HepG2 (cell line): ENCODE measurements around the gene INTS6. TPM values are rescaled to one million over a fixed set of nuclear protein-coding genes. Genes with fewer than 3 reads are reported as not detected.
A peak's percentile ranks its signal among the peaks of the same experiment; 100 is the strongest.

ENCODE experiments used
- ATAC-seq: fragments of 200-7000 bp; cut with Tn5 transposase; 3 replicates; pipeline ENCODE4 v1.9.1; 2020; ENCODE audit warnings: mild to moderate bottlenecking, moderate library complexity
- BruUV-seq: library from RNA; stranded (reverse); fragments of 400-500 nt; replicated peaks from 2 replicates; lab custom pipeline; 2021; lab: Mats Ljungman, UMichigan
- CTCF ChIA-PET: fragments of 300-600 bp; formaldehyde crosslinking; extraction: SDS; loops from one replicate; lab custom pipeline; 2021; ENCODE audit warnings: low total read pairs, inconsistent platforms, low intra/inter-chr PET ratio; lab: Yijun Ruan, JAX
- POLR2A ChIA-PET: fragments of 350-600 bp; sonication (Branson Sonifier 250); formaldehyde crosslinking; loops from one replicate; lab custom pipeline; 2020; ENCODE audit warnings: antibody characterized with exemption, inconsistent platforms; lab: Yijun Ruan, JAX
- DNase-seq: peaks from one replicate; pipeline ENCODE4 v3.0.0-alpha.2; 2015; ENCODE audit warnings: low spot score
- FAIRE-seq: peaks from 3 replicates; lab custom pipeline; 2011; peaks lifted over from hg19 to GRCh38; lab: Jason Lieb, UNC
- H2AFZ ChIP-seq: one replicate; pipeline ENCODE4 v1.6.1; 2011; ENCODE audit warnings: low read length, inconsistent platforms
- H3K27ac ChIP-seq: fragments of 300-600 bp; 3 replicates; pipeline ENCODE4 v1.8.0; 2011; ENCODE audit warnings: mixed run types, mild to moderate bottlenecking, mixed read lengths, low read length, inconsistent platforms; ENCODE audit not compliant: insufficient read depth; ENCODE audit errors: extremely low read length
- H3K27me3 ChIP-seq, 2 experiments: fragments of 200-600 bp in 1 of 2; 2 replicates in 1 of 2; 3 replicates in 1 of 2; pipeline versions ENCODE4 v1.6.0 to v1.8.0; 2011; ENCODE audit warnings: low read length in 2 of 2, mild to moderate bottlenecking in 2 of 2, moderate library complexity in 2 of 2, inconsistent platforms in 1 of 2; ENCODE audit not compliant: insufficient read depth in 2 of 2, control insufficient read depth in 1 of 2
- H3K36me3 ChIP-seq, 2 experiments: fragments of 200-600 bp in 1 of 2; replicated peaks in 1 of 2; 2 replicates in 1 of 2; 3 replicates in 1 of 2; pipeline versions ENCODE4 v1.5.1 to v1.8.0; 2011; ENCODE audit warnings: low read length in 2 of 2, inconsistent platforms in 1 of 2; ENCODE audit not compliant: insufficient read depth in 2 of 2, control insufficient read depth in 1 of 2
- H3K4me1 ChIP-seq: 2 replicates; pipeline ENCODE4 v1.5.1; 2012; ENCODE audit warnings: low read length, inconsistent platforms; ENCODE audit not compliant: insufficient read depth
- H3K4me2 ChIP-seq: 2 replicates; pipeline ENCODE4 v1.6.0; 2011; ENCODE audit warnings: low read depth, low read length, inconsistent platforms
- H3K4me3 ChIP-seq, 3 experiments: fragments of 200-600 bp in 1 of 3; sonication (generic), shearing (Covaris generic) in 1 of 3; replicated peaks in 1 of 3; 2 replicates each; pipeline ENCODE4 v1.5.1; 2011 to 2016; ENCODE audit warnings: low read length in 3 of 3, inconsistent platforms in 2 of 3, low read depth in 2 of 3, mild to moderate bottlenecking in 2 of 3, control low read depth in 1 of 3, mixed read lengths in 1 of 3; ENCODE audit not compliant: insufficient read depth in 1 of 3
- H3K79me2 ChIP-seq: one replicate; pipeline ENCODE4 v1.6.1; 2011; ENCODE audit warnings: low read length, inconsistent platforms; ENCODE audit not compliant: insufficient read depth
- H3K9ac ChIP-seq: 2 replicates; pipeline ENCODE4 v1.6.0; 2011; ENCODE audit warnings: mild to moderate bottlenecking, low read depth, low read length, inconsistent platforms; ENCODE audit not compliant: insufficient read depth
- H3K9me3 ChIP-seq: 2 replicates; pipeline ENCODE4 v1.5.1; 2012; ENCODE audit warnings: mild to moderate bottlenecking, low read length
- H4K20me1 ChIP-seq: 2 replicates; pipeline ENCODE4 v1.6.0; 2011; ENCODE audit warnings: inconsistent platforms, mild to moderate bottlenecking, low read length, moderate library complexity; ENCODE audit not compliant: insufficient read depth
- ATF7 ChIP-seq, 2 experiments: fragments of 450-650 bp in 1 of 2; sonication (generic) in 1 of 2; formaldehyde crosslinking in 1 of 2; IDR thresholded peaks; 2 replicates each; pipeline versions ENCODE4 v1.4.0 to v1.6.1; 2016 to 2020; ENCODE audit warnings: antibody characterized with exemption in 1 of 2, mild to moderate bottlenecking in 1 of 2, missing genetic modification reagents in 1 of 2
- ATF7-NPFF ChIP-seq: sonication (generic); formaldehyde crosslinking; IDR thresholded peaks from 2 replicates; pipeline ENCODE4 v1.8.1; 2023; ENCODE audit warnings: mild to moderate bottlenecking, low read depth, missing genetic modification reagents, moderate library complexity
- CEBPB ChIP-seq: IDR thresholded peaks from 2 replicates; pipeline ENCODE4 v1.6.1; 2011; ENCODE audit warnings: low read depth, low read length, improper control_type of control experiment, borderline replicate concordance
- MBNL3 ChIP-seq: fragments of 250-450 bp; sonication (Bioruptor Pico); conservative IDR thresholded peaks from 2 replicates; pipeline ENCODE4 v1.8.0; 2022; ENCODE audit warnings: mild to moderate bottlenecking, inconsistent platforms
- RXRA ChIP-seq: sonication (generic); formaldehyde crosslinking; IDR thresholded peaks from 2 replicates; pipeline ENCODE4 v1.5.1; 2020; ENCODE audit warnings: missing genetic modification reagents
- WGBS: methylation state at CpG from one replicate; pipeline ENCODE4 v1.1.6; 2017; ENCODE audit warnings: low lambda C conversion rate; 5-methylcytosine and 5-hydroxymethylcytosine counted together
- in situ Hi-C: cut with HindIII; loops from 2 replicates; pipeline ENCODE4 v1.10.0; 2017; ENCODE audit warnings: low pct_unique_long_range_greater_than_20kb; ENCODE audit not compliant: extremely low pct_ligation_motif_present
- intact Hi-C: fragments of 100-400 bp; cut with micrococcal nuclease; formaldehyde crosslinking; loops from one replicate; pipeline ENCODE4 v1.10.0; 2022; ENCODE audit not compliant: unreplicated experiment
- polyA plus RNA-seq, 8 experiments: library from polyadenylated mRNA; depleted of rRNA in 3 of 8; stranded (reverse) in 7 of 8; unstranded in 1 of 8; fragments of >200 nt; fragmentation: Illumina TruSeq in 4 of 8; extraction: Trizol in 4 of 8; gene quantifications; 2 replicates each; pipeline versions ENCODE4 v1.2.1 to v1.2.3, GENCODE V29; 2011 to 2016; ENCODE audit warnings: low read depth in 4 of 8, missing spikeins in 1 of 8, mixed read lengths in 1 of 8; ENCODE audit not compliant: insufficient read depth in 1 of 8
- total RNA-seq, 5 experiments: library from RNA; depleted of rRNA; stranded (reverse); fragments of >200 nt; fragmentation: Illumina TruSeq; extraction: Trizol; gene quantifications; 2 replicates each; pipeline ENCODE4 v1.2.3, GENCODE V29; 2016; ENCODE audit warnings: low read depth in 1 of 5
- TF ChIP-seq, protein P1 (sequence below): sonication (generic); formaldehyde crosslinking; IDR thresholded peaks from 2 replicates; pipeline ENCODE4; 2020; ENCODE audit warnings: missing genetic modification reagents, mild to moderate bottlenecking, borderline replicate concordance

The INTS6 gene
- total and polyA plus RNA-seq, 2 of the 13 experiments (the other 11 are each of a cell fraction or from before 2014, with no cell fraction given): 27.9 to 38.4 TPM

DNA sequence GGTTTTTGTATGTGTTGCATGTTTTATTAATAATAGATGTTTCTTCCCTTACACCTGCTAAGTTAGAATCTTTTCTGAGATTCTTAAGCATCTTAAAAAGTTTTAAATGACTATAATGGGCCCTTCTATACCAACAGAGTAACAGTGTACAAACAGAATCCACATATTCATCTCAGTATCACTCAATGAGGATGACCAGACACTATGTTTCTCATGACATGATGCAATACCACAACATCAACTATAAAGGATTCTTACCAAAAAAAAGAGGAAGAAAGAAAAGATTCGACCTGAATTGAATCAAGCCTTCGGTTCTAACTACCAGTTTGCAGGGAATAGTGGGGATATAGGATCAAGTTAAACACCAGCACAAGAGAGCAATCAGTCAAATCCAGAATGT lies 56.5 kb downstream of the INTS6 start:
- Histone ChIP-seq H2AFZ (no peak overlapping the region), H3K79me2 (peaks cover 83% of the 10 kb centered on the region), H3K4me3 (no peak overlapping the region), H4K20me1 (peaks cover 39% of the 10 kb centered on the region), H3K36me3 (peaks cover 0 to 16% of the 10 kb centered on the region in 2 experiments; a peak in 3 of 5 replicates), H3K9me3 (no peaks in the 10 kb centered on the region), H3K4me2 (no peak overlapping the region), H3K4me1 (peaks cover 13% of the 10 kb centered on the region), H3K9ac (no peak overlapping the region), H3K27ac (no peak overlapping the region), H3K27me3 (no peaks in the 10 kb centered on the region)
- TF ChIP-seq, protein P1, sequence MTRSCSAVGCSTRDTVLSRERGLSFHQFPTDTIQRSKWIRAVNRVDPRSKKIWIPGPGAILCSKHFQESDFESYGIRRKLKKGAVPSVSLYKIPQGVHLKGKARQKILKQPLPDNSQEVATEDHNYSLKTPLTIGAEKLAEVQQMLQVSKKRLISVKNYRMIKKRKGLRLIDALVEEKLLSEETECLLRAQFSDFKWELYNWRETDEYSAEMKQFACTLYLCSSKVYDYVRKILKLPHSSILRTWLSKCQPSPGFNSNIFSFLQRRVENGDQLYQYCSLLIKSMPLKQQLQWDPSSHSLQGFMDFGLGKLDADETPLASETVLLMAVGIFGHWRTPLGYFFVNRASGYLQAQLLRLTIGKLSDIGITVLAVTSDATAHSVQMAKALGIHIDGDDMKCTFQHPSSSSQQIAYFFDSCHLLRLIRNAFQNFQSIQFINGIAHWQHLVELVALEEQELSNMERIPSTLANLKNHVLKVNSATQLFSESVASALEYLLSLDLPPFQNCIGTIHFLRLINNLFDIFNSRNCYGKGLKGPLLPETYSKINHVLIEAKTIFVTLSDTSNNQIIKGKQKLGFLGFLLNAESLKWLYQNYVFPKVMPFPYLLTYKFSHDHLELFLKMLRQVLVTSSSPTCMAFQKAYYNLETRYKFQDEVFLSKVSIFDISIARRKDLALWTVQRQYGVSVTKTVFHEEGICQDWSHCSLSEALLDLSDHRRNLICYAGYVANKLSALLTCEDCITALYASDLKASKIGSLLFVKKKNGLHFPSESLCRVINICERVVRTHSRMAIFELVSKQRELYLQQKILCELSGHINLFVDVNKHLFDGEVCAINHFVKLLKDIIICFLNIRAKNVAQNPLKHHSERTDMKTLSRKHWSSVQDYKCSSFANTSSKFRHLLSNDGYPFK: no peak
- TF ChIP-seq ATF7-NPFF (CRISPR knock-in tag) (no peak), MBNL3 (CRISPR knock-in tag) (no peak), ATF7 (IDR thresholded peaks at IDR 0.05) (0 out of 2 replicates have a peak, but pooled peaks have one; percentile 29), ATF7 (CRISPR knock-in tag; IDR thresholded peaks at IDR 0.05) (no peak), CEBPB (peak; percentile 50; the same call in 1 of the 2 replicates), RXRA (CRISPR knock-in tag) (no peak)
- no TSS peak for BruUV-seq
- in situ Hi-C loops (no loop called here), intact Hi-C loops (no loop called here)
- 94% methylated on average over 2 of the region's 2 CpGs for WGBS
- ATAC-seq (no peak), DNase-seq (no peak), FAIRE-seq (no peak)
- CTCF ChIA-PET: no interaction called here
- POLR2A ChIA-PET: no interaction called here
